Naive B cell (primary cell): ENCODE results near the gene BMPR2. TPM values are rescaled to one million over a fixed set of nuclear protein-coding genes. Genes with fewer than 3 reads are reported as not detected.
A peak's percentile ranks its signal among the peaks of the same experiment; 100 is the strongest.

ENCODE experiments used
- ATAC-seq, 2 donors: fragments of 150-1000 bp; cut with Tn5 transposase; 2 replicates each; pipeline ENCODE4 v1.10.0; 2021; ENCODE audit warnings: low read depth in 2 of 2, mild to moderate bottlenecking in 2 of 2, moderate library complexity in 2 of 2
- DNase-seq: peaks from one replicate; pipeline ENCODE4 v3.0.0; 2022
- H3K27ac Mint-ChIP-seq, 6 donors: one replicate each; pipeline ENCODE4 v1.8.0; 2020 to 2022; ENCODE audit warnings: mild to moderate bottlenecking in 6 of 6, mixed read lengths in 6 of 6, moderate library complexity in 5 of 6, inconsistent platforms in 2 of 6
- H3K27me3 Mint-ChIP-seq, 3 donors: one replicate each; pipeline ENCODE4 v1.8.0; 2021 to 2022; ENCODE audit warnings: mixed read lengths in 3 of 3, mild to moderate bottlenecking in 1 of 3
- H3K36me3 Mint-ChIP-seq, 2 donors: one replicate each; pipeline ENCODE4 v1.8.0; 2020 to 2022; ENCODE audit warnings: mixed read lengths in 2 of 2, inconsistent platforms in 1 of 2, mild to moderate bottlenecking in 1 of 2
- H3K4me1 Mint-ChIP-seq, 3 donors: one replicate each; pipeline ENCODE4 v1.8.0; 2020 to 2022; ENCODE audit warnings: mixed read lengths in 3 of 3, inconsistent platforms in 1 of 3, mild to moderate bottlenecking in 1 of 3, moderate library complexity in 1 of 3
- H3K4me3 Mint-ChIP-seq, 8 donors: one replicate each; pipeline ENCODE4 v1.8.0; 2020 to 2022; ENCODE audit warnings: mild to moderate bottlenecking in 8 of 8, mixed read lengths in 8 of 8, moderate library complexity in 8 of 8, inconsistent platforms in 2 of 8
- H3K9me3 Mint-ChIP-seq, 7 donors: one replicate each; pipeline ENCODE4 v1.8.0; 2020 to 2022; ENCODE audit warnings: mixed read lengths in 7 of 7, mild to moderate bottlenecking in 5 of 7, inconsistent platforms in 2 of 7, moderate library complexity in 1 of 7
- polyA plus RNA-seq, 6 donors: library from polyadenylated mRNA; unstranded; fragments of 300-500 nt; fragmentation: Illumina TruSeq; gene quantifications; one replicate each; pipeline ENCODE4 v1.2.3, GENCODE V29; 2021; ENCODE audit warnings: low read depth in 6 of 6

The BMPR2 gene
- polyA plus RNA-seq, 6 donors from 2014 or later, result 1.8 to 5.7 (median 3.1) TPM

GRCh38 chr2:202406445-202406978, 30.4 kb downstream of the BMPR2 start:
- Mint-ChIP-seq H3K27me3 (no peaks in the 10 kb centered on the region), H3K9me3 (no peaks in the 10 kb centered on the region), H3K4me1 (peaks cover 0 to 3% (median 0%) of the 10 kb centered on the region in 3 donors), H3K4me3 (no peak overlapping the region), H3K36me3 (no peaks in the 10 kb centered on the region), H3K27ac (no peak overlapping the region)
- no peak for ATAC-seq
- no peak for DNase-seq

GRCh38 chr2:202408546-202409140, 32.5 kb downstream of the BMPR2 start:
- H3K4me3 Mint-ChIP-seq, result no peak overlapping the region
- H3K9me3 Mint-ChIP-seq, result peaks cover 0 to 3% (median 0%) of the 10 kb centered on the region in 7 donors
- DNase-seq, result no peak
- no peaks in the 10 kb centered on the region for H3K27me3 Mint-ChIP-seq
- H3K27ac Mint-ChIP-seq, result peak overlapping the region in 1 of 6 donors; percentile 8
- peaks cover 0 to 3% (median 0%) of the 10 kb centered on the region in 3 donors for H3K4me1 Mint-ChIP-seq
- ATAC-seq, result no peak
- no peaks in the 10 kb centered on the region for H3K36me3 Mint-ChIP-seq

GRCh38 chr2:202410092-202410491, 34.0 kb downstream of the BMPR2 start:
- H3K9me3 Mint-ChIP-seq, result peaks cover 0 to 3% (median 0%) of the 10 kb centered on the region in 7 donors
- H3K36me3 Mint-ChIP-seq, result no peaks in the 10 kb centered on the region
- H3K4me1 Mint-ChIP-seq, result peaks cover 0 to 3% (median 0%) of the 10 kb centered on the region in 3 donors
- no peak overlapping the region for H3K4me3 Mint-ChIP-seq
- peak overlapping the region in 1 of 6 donors; percentile 21 for H3K27ac Mint-ChIP-seq
- ATAC-seq (no peak), DNase-seq (no peak)
- no peaks in the 10 kb centered on the region for H3K27me3 Mint-ChIP-seq

GRCh38 chr2:202411097-202411496, 35.0 kb downstream of the BMPR2 start:
- peaks cover 3 to 4% (median 4%) of the 10 kb centered on the region in 3 donors for H3K4me1 Mint-ChIP-seq
- DNase-seq (no peak), ATAC-seq (no peak)
- no peak overlapping the region for H3K4me3 Mint-ChIP-seq
- H3K36me3 Mint-ChIP-seq, result peaks cover 4 to 5% of the 10 kb centered on the region in 2 donors
- no peak overlapping the region for H3K27ac Mint-ChIP-seq
- peaks cover 0 to 7% (median 4%) of the 10 kb centered on the region in 3 donors for H3K27me3 Mint-ChIP-seq
- peaks cover 0 to 3% (median 0%) of the 10 kb centered on the region in 7 donors for H3K9me3 Mint-ChIP-seq

GRCh38 chr2:202418027-202418426, 41.9 kb downstream of the BMPR2 start:
- H3K4me1 Mint-ChIP-seq, result peaks cover 4 to 15% (median 7%) of the 10 kb centered on the region in 3 donors
- no peak overlapping the region for H3K4me3 Mint-ChIP-seq
- DNase-seq, result no peak
- peaks cover 5 to 8% of the 10 kb centered on the region in 2 donors for H3K36me3 Mint-ChIP-seq
- no peak overlapping the region for H3K27ac Mint-ChIP-seq
- ATAC-seq, result no peak
- H3K9me3 Mint-ChIP-seq, result no peaks in the 10 kb centered on the region
- H3K27me3 Mint-ChIP-seq, result peaks cover 0 to 26% (median 12%) of the 10 kb centered on the region in 3 donors

- no peak for ATAC-seq
- Mint-ChIP-seq H3K9me3 (no peaks in the 10 kb centered on the region), H3K36me3 (peaks cover 5 to 8% of the 10 kb centered on the region in 2 donors), H3K27ac (no peak overlapping the region), H3K4me3 (no peak overlapping the region), H3K4me1 (peaks cover 4 to 15% (median 7%) of the 10 kb centered on the region in 3 donors), H3K27me3 (peaks cover 0 to 26% (median 12%) of the 10 kb centered on the region in 3 donors)
- no peak for DNase-seq
Measured at GRCh38 chr2:202418511-202418910, 42.4 kb downstream of the BMPR2 start.

- peaks cover 12 to 34% (median 14%) of the 10 kb centered on the region in 3 donors for H3K27me3 Mint-ChIP-seq
- peaks cover 0 to 8% (median 2%) of the 10 kb centered on the region in 7 donors for H3K9me3 Mint-ChIP-seq
- no peak for DNase-seq
- no peak overlapping the region for H3K4me3 Mint-ChIP-seq
- peaks cover 4 to 8% of the 10 kb centered on the region in 2 donors for H3K36me3 Mint-ChIP-seq
- ATAC-seq, result no peak
- no peak overlapping the region for H3K27ac Mint-ChIP-seq
- peaks cover 15 to 24% (median 17%) of the 10 kb centered on the region in 3 donors for H3K4me1 Mint-ChIP-seq
Measured at GRCh38 chr2:202423139-202423538, 47.0 kb downstream of the BMPR2 start.

- peak overlapping the region in 1 of 8 donors; percentile 16 for H3K4me3 Mint-ChIP-seq
- peaks cover 21 to 42% (median 28%) of the 10 kb centered on the region in 3 donors for H3K27me3 Mint-ChIP-seq
- H3K4me1 Mint-ChIP-seq, result peaks cover 12 to 23% (median 17%) of the 10 kb centered on the region in 3 donors
- no peak for DNase-seq
- ATAC-seq, result no peak
- H3K36me3 Mint-ChIP-seq, result peaks cover 21 to 22% of the 10 kb centered on the region in 2 donors
- H3K27ac Mint-ChIP-seq, result peak overlapping the region in 1 of 6 donors; percentile 35
- peaks cover 9 to 26% (median 11%) of the 10 kb centered on the region in 7 donors for H3K9me3 Mint-ChIP-seq
Measured at GRCh38 chr2:202425036-202425435, 48.9 kb downstream of the BMPR2 start.

GRCh38 chr2:202426751-202427150, 50.6 kb downstream of the BMPR2 start:
- H3K36me3 Mint-ChIP-seq, result peaks cover 21 to 26% of the 10 kb centered on the region in 2 donors
- peak overlapping the region in 1 of 8 donors; percentile 34 for H3K4me3 Mint-ChIP-seq
- ATAC-seq (peak; percentile 80 to 91), DNase-seq (peak; percentile 12)
- H3K27ac Mint-ChIP-seq, result peak overlapping the region in 2 of 6 donors; percentile 53 to 80
- H3K9me3 Mint-ChIP-seq, result peaks cover 9 to 26% (median 16%) of the 10 kb centered on the region in 7 donors
- peaks cover 12 to 23% (median 17%) of the 10 kb centered on the region in 3 donors for H3K4me1 Mint-ChIP-seq
- peaks cover 25 to 33% (median 28%) of the 10 kb centered on the region in 3 donors for H3K27me3 Mint-ChIP-seq

- H3K27ac Mint-ChIP-seq, result peak overlapping the region in 1 of 6 donors; percentile 20
- DNase-seq (no peak), ATAC-seq (no peak)
- H3K4me3 Mint-ChIP-seq, result no peak overlapping the region
- H3K27me3 Mint-ChIP-seq, result peaks cover 28 to 39% (median 35%) of the 10 kb centered on the region in 3 donors
- peaks cover 21 to 26% of the 10 kb centered on the region in 2 donors for H3K36me3 Mint-ChIP-seq
- peaks cover 12 to 23% (median 17%) of the 10 kb centered on the region in 3 donors for H3K4me1 Mint-ChIP-seq
- H3K9me3 Mint-ChIP-seq, result peaks cover 9 to 26% (median 16%) of the 10 kb centered on the region in 7 donors
Measured at GRCh38 chr2:202429164-202429980, 53.2 kb downstream of the BMPR2 start.

GRCh38 chr2:202432776-202433175, 56.6 kb downstream of the BMPR2 start:
- Mint-ChIP-seq H3K4me1 (peaks cover 0 to 6% (median 0%) of the 10 kb centered on the region in 3 donors), H3K27me3 (peaks cover 19 to 36% (median 25%) of the 10 kb centered on the region in 3 donors), H3K9me3 (peaks cover 9 to 20% (median 14%) of the 10 kb centered on the region in 7 donors), H3K36me3 (peaks cover 21% of the 10 kb centered on the region in 2 donors), H3K27ac (no peak overlapping the region), H3K4me3 (no peak overlapping the region)
- ATAC-seq (no peak), DNase-seq (no peak)

GRCh38 chr2:202434472-202434871, 58.3 kb downstream of the BMPR2 start:
- Mint-ChIP-seq H3K36me3 (peaks cover 4 to 6% of the 10 kb centered on the region in 2 donors), H3K27me3 (peaks cover 2 to 27% (median 8%) of the 10 kb centered on the region in 3 donors), H3K4me3 (no peak overlapping the region), H3K9me3 (peaks cover 1 to 10% (median 4%) of the 10 kb centered on the region in 7 donors), H3K4me1 (no peaks in the 10 kb centered on the region), H3K27ac (no peak overlapping the region)
- DNase-seq (no peak), ATAC-seq (no peak)

- Mint-ChIP-seq H3K4me3 (no peak overlapping the region), H3K27me3 (peaks cover 0 to 21% (median 8%) of the 10 kb centered on the region in 3 donors), H3K36me3 (no peaks in the 10 kb centered on the region), H3K4me1 (no peaks in the 10 kb centered on the region), H3K27ac (no peak overlapping the region), H3K9me3 (peaks cover 0 to 1% (median 0%) of the 10 kb centered on the region in 7 donors)
- DNase-seq (no peak), ATAC-seq (no peak)
Measured at GRCh38 chr2:202436626-202437025, 60.5 kb downstream of the BMPR2 start.
